ENCODE results near the gene CRACR2B. TPM values are rescaled to one million over a fixed set of nuclear protein-coding genes. Genes with fewer than 3 reads are reported as not detected.

CRACR2B gene
- total RNA-seq, 2 experiments from 2014 or later, result 2.9 to 3.4 TPM

DNA sequence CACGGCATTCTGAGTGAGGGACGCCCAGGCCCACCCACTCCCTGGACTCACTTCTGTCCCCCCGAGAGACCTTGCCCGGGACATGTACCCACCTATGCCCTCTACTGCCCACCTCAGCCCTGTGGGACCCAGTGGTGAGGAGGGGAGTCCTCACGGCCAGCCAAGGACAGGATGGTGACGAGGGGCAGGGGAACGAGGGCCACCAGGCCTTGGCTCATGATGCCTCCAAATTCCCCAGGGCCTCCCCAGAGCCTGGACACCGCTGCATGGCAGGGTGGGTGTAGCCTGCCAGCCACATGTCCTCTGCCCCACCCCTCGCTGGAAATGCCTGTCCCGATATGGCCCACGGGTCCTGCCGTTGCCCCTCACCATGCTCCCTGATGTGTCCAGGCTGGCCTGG is 41.1 kb downstream of the CRACR2B start:
- CTCF ChIA-PET, result interaction anchor here (1.4 kb wide), 1 partner anchor 20 kb away, joined by 3 read pairs; no protein-coding TSS in a partner anchor

DNA sequence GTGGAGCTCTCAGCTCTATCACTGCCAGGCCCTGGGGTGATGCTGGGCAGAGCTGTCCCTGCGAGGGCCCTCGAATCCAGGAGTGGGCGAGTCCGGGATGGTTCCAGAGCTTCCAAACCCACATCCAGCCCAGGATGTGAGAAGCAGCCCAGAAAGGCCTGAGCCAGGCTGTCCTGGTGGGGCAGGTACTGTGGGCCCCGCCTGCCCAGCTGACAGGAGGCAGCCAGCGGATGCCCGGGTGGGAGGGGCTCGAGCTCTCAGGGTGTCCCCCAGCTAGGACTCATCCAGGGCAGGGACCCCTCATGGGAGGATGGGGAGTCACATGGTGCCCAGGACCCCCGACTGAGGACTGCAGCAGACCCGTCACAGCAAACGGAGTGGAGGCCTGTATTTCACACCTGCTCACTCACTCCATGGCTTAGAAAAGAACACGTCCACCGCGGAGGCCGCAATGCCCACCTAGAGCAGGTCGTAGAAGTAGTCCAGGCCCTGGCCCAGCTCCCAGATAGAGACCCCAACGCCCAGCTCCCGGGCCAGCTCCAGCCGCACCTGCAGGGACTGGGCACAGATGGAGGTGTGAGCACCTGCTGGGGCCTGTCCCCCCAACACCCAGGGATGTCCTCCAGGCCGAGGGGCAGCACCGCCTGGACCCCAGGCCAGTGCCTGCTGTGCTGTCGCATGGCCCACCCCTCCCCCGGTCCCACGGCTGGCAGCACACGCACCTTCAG is 41.8 kb downstream of the CRACR2B start:
- ChIA-PET CTCF (interaction anchor here (1.4 kb wide), 1 partner anchor 21 kb away, joined by 3 read pairs; no protein-coding TSS in a partner anchor), POLR2A (interaction anchor here (0.5 kb wide), 1 partner anchor 59 kb away, joined by 4 read pairs; no protein-coding TSS in a partner anchor)

More for the DNA sequence above, 41.1 kb downstream of the CRACR2B start:
- POLR2A ChIA-PET, result no interaction called here

GRCh38 chr11:870127-870413 is 42.4 kb downstream of the CRACR2B start:
- ChIA-PET CTCF (interaction anchor here (1.4 kb wide), 1 partner anchor 22 kb away, joined by 3 read pairs; no protein-coding TSS in a partner anchor), POLR2A (no interaction called here)

- ChIA-PET CTCF (no interaction called here), POLR2A (interaction anchor here (0.6 kb wide), 1 partner anchor 23 kb away, joined by 3 read pairs; no protein-coding TSS in a partner anchor)
These were observed 42.7 kb downstream of the CRACR2B start for GRCh38 chr11:870418-870817.

DNA sequence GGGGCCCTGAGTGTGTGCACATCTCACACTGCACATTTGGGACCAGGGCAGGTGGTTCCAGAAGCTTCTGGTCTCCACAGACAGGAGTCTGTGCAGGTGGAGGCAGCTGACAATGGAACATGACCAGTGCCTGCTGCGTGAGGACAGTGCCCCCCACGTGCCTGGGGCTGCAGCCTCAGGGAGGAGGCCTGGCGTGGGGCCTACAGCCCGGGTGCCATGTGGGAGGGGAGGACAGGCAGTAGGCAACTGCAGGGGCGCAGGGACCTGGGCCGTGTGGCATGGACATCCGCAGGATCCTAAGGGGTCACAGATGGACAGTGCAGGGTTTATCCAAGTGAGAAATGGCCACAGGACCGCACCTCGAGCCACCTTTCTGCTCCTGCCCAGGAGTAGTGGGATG is 43.8 kb downstream of the CRACR2B start:
- CTCF ChIA-PET, result interaction anchor here (0.7 kb wide), 1 partner anchor 56 kb away, joined by 3 read pairs; no protein-coding TSS in a partner anchor
- POLR2A ChIA-PET, result no interaction called here

DNA sequence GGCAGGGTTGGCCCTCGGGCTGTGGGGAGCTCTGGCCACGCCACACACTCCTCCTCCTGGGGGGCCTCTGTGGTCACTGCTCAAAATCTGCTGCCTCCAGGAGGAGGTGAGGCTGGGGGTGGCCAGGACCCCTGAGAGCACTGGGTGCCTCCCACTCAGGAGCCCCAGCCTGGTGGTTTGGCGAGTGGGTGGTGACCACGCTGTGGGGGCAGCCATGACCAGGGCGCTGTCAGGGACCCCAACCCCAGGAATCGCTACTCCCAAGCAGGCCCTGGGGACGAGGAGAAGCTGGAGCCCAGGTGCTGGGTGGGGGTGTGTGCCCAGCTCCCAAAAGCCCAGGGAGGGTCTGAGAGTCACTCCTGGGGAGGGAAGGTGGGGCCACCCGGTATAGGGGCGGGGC is 45.1 kb downstream of the CRACR2B start:
- ChIA-PET POLR2A (no interaction called here), CTCF (no interaction called here)

DNA sequence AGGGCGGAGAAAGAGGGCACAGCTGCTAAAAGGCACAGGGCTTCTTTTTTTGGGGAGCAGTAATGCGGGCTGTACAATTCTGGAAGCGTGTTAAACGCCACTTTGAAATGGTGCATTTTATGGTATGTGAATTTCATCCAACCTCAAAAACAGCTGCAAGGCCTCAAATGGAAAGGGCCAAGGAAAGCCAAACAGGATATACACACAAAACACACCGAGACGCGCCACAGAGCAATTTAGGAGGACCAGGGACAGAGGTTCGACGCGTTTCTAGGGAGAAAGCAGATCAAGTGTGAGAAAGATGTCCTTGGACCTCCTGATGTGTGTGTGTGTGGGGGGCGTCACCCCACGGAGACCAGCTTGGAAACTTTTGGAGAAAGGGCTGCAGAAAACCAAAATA is 46.0 kb downstream of the CRACR2B start:
- ChIA-PET CTCF (no interaction called here), POLR2A (no interaction called here)

DNA sequence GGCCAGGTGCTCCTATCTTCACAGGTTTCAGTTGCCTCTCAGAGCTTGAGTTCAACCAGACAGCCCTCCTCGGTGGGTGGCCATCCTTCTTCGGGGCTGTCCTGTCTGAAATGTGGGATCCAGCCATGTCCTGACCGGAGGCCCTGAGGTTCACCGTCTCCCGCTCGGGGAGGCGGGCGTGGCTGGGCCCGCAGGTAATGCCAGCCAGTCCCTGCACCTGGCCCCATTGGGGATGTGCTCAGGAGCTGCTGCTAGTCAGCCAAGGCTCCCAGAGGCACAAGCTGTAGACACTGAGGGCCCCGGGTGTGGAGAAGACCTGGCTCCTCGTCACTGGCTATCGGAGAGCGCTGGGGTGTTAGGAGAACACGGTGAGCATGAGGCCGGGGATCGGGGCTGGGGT is 47.5 kb downstream of the CRACR2B start:
- POLR2A ChIA-PET, result no interaction called here
- CTCF ChIA-PET, result interaction anchor here (0.7 kb wide), 1 partner anchor 12 kb away, joined by 3 read pairs; no protein-coding TSS in a partner anchor

GRCh38 chr11:875769-876301 is 48.1 kb downstream of the CRACR2B start:
- POLR2A ChIA-PET, result no interaction called here
- CTCF ChIA-PET, result no interaction called here

GRCh38 chr11:876545-876944 is 48.8 kb downstream of the CRACR2B start:
- CTCF ChIA-PET, result no interaction called here
- POLR2A ChIA-PET, result no interaction called here

GRCh38 chr11:877565-877964 is 49.8 kb downstream of the CRACR2B start:
- CTCF ChIA-PET, result no interaction called here

DNA sequence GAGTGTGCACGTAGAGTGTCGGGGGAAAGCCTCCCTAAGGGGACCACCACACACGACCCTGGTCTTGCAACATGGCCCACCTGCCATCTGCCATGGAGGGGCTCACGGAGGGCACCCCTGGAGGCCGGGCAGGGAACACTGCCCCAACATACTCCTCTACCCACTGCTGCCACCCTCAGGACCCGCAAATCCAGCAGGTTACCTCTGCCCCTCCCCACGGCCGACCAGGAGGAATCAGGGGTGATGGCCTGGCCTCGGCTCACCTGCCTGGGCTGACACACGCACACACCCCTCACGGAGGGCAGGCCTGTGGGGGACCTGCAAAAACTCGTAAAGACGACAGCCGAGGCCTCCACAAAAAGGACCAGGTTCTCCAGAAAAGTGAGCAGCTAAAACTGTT is 52.7 kb downstream of the CRACR2B start:
- CTCF ChIA-PET, result no interaction called here
- POLR2A ChIA-PET, result no interaction called here

More at GRCh38 chr11:877565-877964, 49.8 kb downstream of the CRACR2B start:
- POLR2A ChIA-PET, result no interaction called here

Other genes starting within 250 kb of the CRACR2B start
- gene IRF7, start 212.0 kb upstream of the CRACR2B start, total RNA-seq, result 1 to 10 TPM; 7.6 to 9.5 TPM
- gene CDHR5, start 203.0 kb upstream of the CRACR2B start, total RNA-seq, result not detected
- not detected for gene SCT, start 200.7 kb upstream of the CRACR2B start, total RNA-seq
- gene DRD4, start 190.7 kb upstream of the CRACR2B start, total RNA-seq, result under 1 TPM; 0.29 to 0.30 TPM
- 10 to 100 TPM; 55.6 to 58.7 TPM for gene DEAF1, start 132.7 kb upstream of the CRACR2B start, total RNA-seq
- 10 to 100 TPM in 1 of 2 experiments, 1 to 10 TPM in 1; 8.9 to 11.2 TPM for gene TMEM80, start 132.1 kb upstream of the CRACR2B start, total RNA-seq
- gene EPS8L2, start 121.7 kb upstream of the CRACR2B start, total RNA-seq, result 10 to 100 TPM; 12.6 to 14.3 TPM
- 100 to 1,000 TPM; 270 to 286 TPM for gene TALDO1, start 80.5 kb upstream of the CRACR2B start, total RNA-seq
- 10 to 100 TPM; 52.6 to 60.4 TPM for gene GATD1, start 50.4 kb upstream of the CRACR2B start, total RNA-seq
- gene CEND1, start 37.8 kb upstream of the CRACR2B start, total RNA-seq, result 1 to 10 TPM; 1.3 to 1.4 TPM
- 10 to 100 TPM; 81.1 to 83.9 TPM for gene SLC25A22, start 29.6 kb upstream of the CRACR2B start, total RNA-seq
- 10 to 100 TPM; 32.7 TPM for gene PIDD1, start 22.7 kb upstream of the CRACR2B start, total RNA-seq
- 1,000 to 10,000 TPM; 2,602 to 2,630 TPM for gene RPLP2, start 18.0 kb upstream of the CRACR2B start, total RNA-seq
- 10 to 100 TPM; 38.5 to 44.3 TPM for gene PNPLA2, start 9.0 kb upstream of the CRACR2B start, total RNA-seq
- gene CD151, start 5.0 kb downstream of the CRACR2B start, total RNA-seq, result 10 to 100 TPM; 70.2 to 72.8 TPM
- 100 to 1,000 TPM; 150 to 151 TPM for gene POLR2L, start 14.6 kb downstream of the CRACR2B start, total RNA-seq
- 10 to 100 TPM in 1 of 2 experiments, 1 to 10 TPM in 1; 9.4 to 12.7 TPM for gene TSPAN4, start 14.9 kb downstream of the CRACR2B start, total RNA-seq
- 10 to 100 TPM; 96.5 to 99.0 TPM for gene CHID1, start 82.9 kb downstream of the CRACR2B start, total RNA-seq
- 10 to 100 TPM; 37.8 to 38.3 TPM for gene AP2A2, start 98.0 kb downstream of the CRACR2B start, total RNA-seq
- not detected for gene MUC6, start 208.8 kb downstream of the CRACR2B start, total RNA-seq
- gene MUC2, start 247.0 kb downstream of the CRACR2B start, total RNA-seq, result not detected

Data from activated CD8-positive, alpha-beta memory T cell treated with anti-CD3 and anti-CD28 coated beads for 36 hours (primary cell).